CMK (cell line): Measurements from ENCODE around the gene THUMPD2.
"Not testable (repeated sequence)": the region's sequence is repeated elsewhere in the genome, so short reads cannot be mapped to it uniquely, and the experiment has no call there.

ENCODE experiments used
- DNase-seq: peaks from one replicate; pipeline ENCODE4 v3.0.0-alpha.2; 2010; ENCODE audit warnings: low read depth

Gene THUMPD2, protein sequence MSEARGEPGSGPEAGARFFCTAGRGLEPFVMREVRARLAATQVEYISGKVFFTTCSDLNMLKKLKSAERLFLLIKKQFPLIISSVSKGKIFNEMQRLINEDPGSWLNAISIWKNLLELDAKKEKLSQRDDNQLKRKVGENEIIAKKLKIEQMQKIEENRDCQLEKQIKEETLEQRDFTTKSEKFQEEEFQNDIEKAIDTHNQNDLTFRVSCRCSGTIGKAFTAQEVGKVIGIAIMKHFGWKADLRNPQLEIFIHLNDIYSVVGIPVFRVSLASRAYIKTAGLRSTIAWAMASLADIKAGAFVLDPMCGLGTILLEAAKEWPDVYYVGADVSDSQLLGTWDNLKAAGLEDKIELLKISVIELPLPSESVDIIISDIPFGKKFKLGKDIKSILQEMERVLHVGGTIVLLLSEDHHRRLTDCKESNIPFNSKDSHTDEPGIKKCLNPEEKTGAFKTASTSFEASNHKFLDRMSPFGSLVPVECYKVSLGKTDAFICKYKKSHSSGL

GRCh38 chr2:39778775-39779340 is at the start of gene THUMPD2:
THUMPD2 (minus strand) TSS chr2:39779258; CDS start chr2:39779239, 19 bp downstream.
- peak; percentile 63 for DNase-seq

GRCh38 chr2:39821871-39822270 is 42.8 kb upstream of the THUMPD2 start:
- no peak for DNase-seq

DNA sequence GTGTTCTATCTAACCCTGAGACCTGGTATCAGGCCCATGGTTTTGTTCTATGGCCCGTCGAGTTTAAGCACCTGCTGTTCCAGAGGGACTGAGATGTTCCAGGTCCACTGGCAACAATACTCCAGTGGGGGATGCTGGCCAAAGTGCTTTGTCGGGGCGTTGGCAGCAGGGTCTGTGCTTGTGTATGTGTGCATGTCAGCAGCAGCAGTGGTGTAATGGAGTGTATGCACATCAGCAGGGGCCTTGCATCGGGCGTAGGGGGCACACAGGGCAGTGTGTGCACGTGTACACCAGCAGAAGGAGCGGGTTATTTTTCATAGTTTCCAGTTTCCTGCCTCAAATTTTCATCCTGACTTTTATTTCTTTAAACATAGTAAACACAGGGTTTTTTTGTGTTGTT is 37.8 kb upstream of the THUMPD2 start:
- no peak for DNase-seq

- no peak for DNase-seq
Measured at GRCh38 chr2:39816428-39816827, 37.4 kb upstream of the THUMPD2 start.

- DNase-seq: no peak
Measured at GRCh38 chr2:39805936-39806608, 27.0 kb upstream of the THUMPD2 start.

GRCh38 chr2:39803839-39804238 is 24.8 kb upstream of the THUMPD2 start:
- DNase-seq: no peak

GRCh38 chr2:39800752-39801151 is 21.7 kb upstream of the THUMPD2 start:
- DNase-seq: no peak

DNA sequence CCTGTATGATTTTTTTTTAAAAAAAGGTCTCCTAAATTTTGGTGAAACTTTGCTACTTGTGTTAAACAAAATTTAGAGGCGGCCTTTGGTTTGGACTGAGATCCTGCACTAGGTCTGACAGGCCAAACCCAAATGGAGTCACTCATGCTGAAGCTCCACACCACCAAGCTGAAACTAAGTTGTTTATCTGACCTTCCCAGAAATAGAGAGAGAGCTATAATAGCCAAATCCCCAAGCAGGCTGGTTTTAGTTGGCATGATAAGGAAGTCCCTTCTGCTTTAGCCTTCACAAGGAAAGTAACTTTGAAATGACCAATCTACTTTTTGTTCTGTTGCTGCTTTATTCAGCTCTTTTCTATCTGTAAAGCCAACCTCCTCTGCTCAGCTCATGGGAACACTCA is 17.1 kb upstream of the THUMPD2 start:
- DNase-seq: no peak

GRCh38 chr2:39790216-39790818 is 11.3 kb upstream of the THUMPD2 start:
- not testable (repeated sequence) for DNase-seq

DNA sequence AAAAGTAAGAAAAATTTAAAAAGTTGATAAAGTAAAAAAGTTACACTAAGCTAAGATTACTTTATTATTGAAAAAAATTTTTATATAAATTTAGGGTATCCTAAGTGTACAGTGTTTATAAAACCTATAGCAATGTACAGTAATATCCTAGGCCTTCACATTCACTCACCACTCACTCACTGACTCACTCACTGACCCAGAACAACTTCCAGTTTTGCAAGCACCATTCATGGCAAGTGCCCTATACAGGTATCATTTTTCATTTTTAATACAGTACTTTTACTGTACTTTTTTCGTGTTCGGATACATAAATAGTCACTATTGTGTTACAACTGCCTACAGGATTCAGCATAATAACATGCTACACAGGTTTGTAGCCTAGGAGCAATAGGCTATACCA is 8.9 kb upstream of the THUMPD2 start:
- no peak for DNase-seq

GRCh38 chr2:39786761-39787522 is 7.9 kb upstream of the THUMPD2 start:
- no peak for DNase-seq

DNA sequence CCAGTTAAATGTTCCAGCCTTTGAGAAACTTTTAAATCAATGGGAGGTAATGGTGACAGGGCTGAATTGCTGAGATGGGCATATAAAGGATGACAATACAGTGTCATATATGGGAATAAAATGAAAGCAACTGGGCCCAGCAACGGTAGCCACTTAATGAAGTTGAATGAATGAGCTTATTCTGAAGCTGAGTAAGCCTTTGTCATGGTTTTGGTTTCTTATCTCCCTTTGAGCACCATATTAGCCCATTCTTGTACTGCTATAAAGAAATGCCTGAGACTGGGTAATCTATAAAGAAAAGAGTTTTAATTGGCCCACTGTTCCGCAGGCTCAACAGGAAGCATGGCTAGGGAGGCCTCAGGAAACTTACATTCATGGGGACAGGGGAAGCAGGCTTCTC is 3.5 kb upstream of the THUMPD2 start:
- no peak for DNase-seq

GRCh38 chr2:39781697-39782096 is 2.6 kb upstream of the THUMPD2 start:
- DNase-seq: no peak

DNA sequence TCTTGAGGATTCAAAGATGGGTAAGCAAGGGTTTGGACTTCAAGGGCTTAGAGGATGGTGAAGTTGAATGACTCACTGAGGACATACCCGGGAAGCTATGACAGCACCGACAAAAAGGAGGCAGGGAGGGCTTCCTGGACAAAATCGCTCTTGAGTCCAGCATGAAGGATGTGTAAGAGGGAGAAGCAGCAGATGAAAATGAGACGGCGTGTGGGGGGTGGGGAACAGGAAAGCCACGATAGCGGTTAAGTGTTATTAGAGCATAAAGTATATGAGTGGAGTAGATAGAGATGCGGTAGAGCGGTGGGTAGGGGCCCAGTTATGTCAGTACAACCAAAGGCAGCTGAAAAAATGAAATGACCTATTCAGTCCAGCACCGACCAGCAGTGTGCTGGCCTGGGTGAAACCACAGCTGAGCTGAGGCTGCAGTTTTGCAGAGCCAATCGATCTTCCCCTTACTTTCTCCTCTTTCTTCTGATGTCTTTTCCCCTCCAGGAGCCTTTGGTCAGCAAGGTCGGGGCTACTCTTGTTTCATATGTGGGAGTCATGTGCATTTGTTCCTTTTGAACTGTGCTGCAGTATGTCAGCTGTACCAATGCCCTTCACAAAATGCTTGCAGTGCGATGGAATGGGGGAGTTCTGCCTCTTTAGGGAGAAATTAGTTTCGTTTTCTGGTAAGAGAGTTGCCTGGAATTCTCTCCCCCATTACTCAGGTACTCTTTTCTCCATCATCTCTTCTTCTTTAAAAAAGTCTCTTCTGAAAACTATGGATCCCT is 2.0 kb upstream of the THUMPD2 start:
- peak; percentile 88 for DNase-seq

GRCh38 chr2:39779927-39780326 is 869 bp upstream of the THUMPD2 start:
- DNase-seq: no peak

- DNase-seq: no peak
Measured at GRCh38 chr2:39779341-39779851, 338 bp upstream of the THUMPD2 start.

DNA sequence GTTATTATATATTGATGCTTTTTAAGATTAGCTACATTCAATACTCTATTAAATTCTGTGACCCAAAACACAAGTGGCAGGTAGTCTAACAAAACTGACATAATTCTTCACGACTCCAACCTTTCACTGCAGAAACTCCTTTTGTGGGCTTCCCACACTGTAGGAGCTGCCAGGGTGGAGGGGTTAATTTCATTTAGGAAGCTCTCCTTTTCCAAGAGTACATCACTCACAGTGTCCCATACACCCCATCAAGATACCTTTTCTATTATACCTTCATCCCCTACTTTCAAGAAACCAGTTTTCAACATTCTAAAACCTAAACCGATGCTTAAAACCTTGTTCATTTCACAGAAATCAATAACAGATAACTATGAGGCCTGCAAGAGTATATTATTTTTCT is 825 bp downstream of the THUMPD2 start:
- DNase-seq: no peak

- DNase-seq: no peak
Measured at GRCh38 chr2:39772812-39773152, 6.3 kb downstream of the THUMPD2 start.

GRCh38 chr2:39772086-39772811 is 6.8 kb downstream of the THUMPD2 start:
- DNase-seq: no peak

DNA sequence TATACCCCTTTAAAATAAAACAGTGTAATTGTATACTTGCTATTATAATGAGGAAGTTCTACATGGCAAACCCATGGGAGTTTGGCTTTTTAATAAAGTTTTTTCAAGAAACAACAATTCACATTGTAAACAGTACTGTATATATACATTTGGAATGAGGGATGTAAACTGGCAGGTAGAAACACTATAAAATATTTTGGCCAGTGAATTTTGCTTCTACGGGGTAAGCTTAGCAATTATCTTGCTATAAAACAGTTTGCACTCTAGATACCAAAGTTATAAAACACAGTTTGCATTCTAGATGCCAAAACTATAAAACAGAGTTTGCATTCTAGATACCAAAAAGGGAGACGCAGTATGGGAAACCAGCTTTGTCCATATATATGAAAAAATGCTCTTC is 16.6 kb downstream of the THUMPD2 start:
- DNase-seq: no peak
